Left ventricle myocardium inferior (tissue), 1 donor: ENCODE results near the gene LRIG1. TPM values are rescaled to one million over a fixed set of nuclear protein-coding genes. Genes with fewer than 3 reads are reported as not detected.

Source experiments
- DNase-seq: peaks from one replicate; pipeline ENCODE4 v3.0.0-alpha.2; 2020
- H3K27ac ChIP-seq: fragments of 200-600 bp; replicated peaks from 2 replicates; pipeline ENCODE4 v1.8.0; 2021
- H3K27me3 ChIP-seq: fragments of 200-600 bp; 2 replicates; pipeline ENCODE4 v1.8.0; 2021; ENCODE audit warnings: low read depth
- H3K36me3 ChIP-seq: fragments of 200-600 bp; 2 replicates; pipeline ENCODE4 v1.8.0; 2021
- H3K4me1 ChIP-seq: fragments of 200-600 bp; 2 replicates; pipeline ENCODE4 v1.8.0; 2021
- H3K4me3 ChIP-seq: fragments of 200-600 bp; 2 replicates; pipeline ENCODE4 v1.8.0; 2021; ENCODE audit warnings: mild to moderate bottlenecking, moderate library complexity
- H3K9me3 ChIP-seq: fragments of 200-600 bp; replicated peaks from 2 replicates; pipeline ENCODE4 v1.8.0; 2021
- CTCF ChIP-seq: fragments of 200-600 bp; IDR thresholded peaks from 2 replicates; pipeline ENCODE4 v1.8.0; 2021; ENCODE audit warnings: antibody characterized with exemption, mild to moderate bottlenecking, borderline replicate concordance
- intact Hi-C: fragments of 100-400 bp; cut with micrococcal nuclease; formaldehyde crosslinking; loops from one replicate; pipeline ENCODE4 v1.11.0; 2022
- total RNA-seq: library from RNA; stranded (reverse); fragmentation: NEBNext Ultra II Directional; extraction: Animal tissue kit (Norgen Biotek cat#: 25700); gene quantifications from one replicate; pipeline ENCODE4 v1.2.1, GENCODE V29; 2021
- donor health status: DM: no; HTN: yes; CAD: no; lungs with severe emphysema.

LRIG1 gene
- total RNA-seq, 1 donor from 2014 or later = 137 TPM

- Histone ChIP-seq H3K9me3 (no peaks in the 10 kb centered on the region), H3K27ac (peak overlapping the region; percentile 75), H3K4me3 (no peak overlapping the region), H3K27me3 (no peaks in the 10 kb centered on the region), H3K4me1 (peaks cover 71% of the 10 kb centered on the region), H3K36me3 (peaks cover 51% of the 10 kb centered on the region)
- TF ChIP-seq CTCF = no peak
- intact Hi-C loops = loop anchor here (5.0 kb wide), 1 partner anchor 412 kb away; no protein-coding TSS in a partner anchor
- DNase-seq = no peak
Measured at GRCh38 chr3:66404903-66405700, 95.7 kb downstream of the LRIG1 start.

- no peak for DNase-seq
- intact Hi-C loops = no loop called here
- H3K27ac ChIP-seq = no peak overlapping the region
- peaks cover 62% of the 10 kb centered on the region for H3K4me1 ChIP-seq
- no peaks in the 10 kb centered on the region for H3K27me3 ChIP-seq
- H3K36me3 ChIP-seq = peaks cover 48% of the 10 kb centered on the region
- H3K4me3 ChIP-seq = no peak overlapping the region
- H3K9me3 ChIP-seq = no peaks in the 10 kb centered on the region
- TF ChIP-seq CTCF = no peak
Measured at GRCh38 chr3:66404197-66404596, 96.6 kb downstream of the LRIG1 start.

- no peak for DNase-seq
- no peaks in the 10 kb centered on the region for H3K27me3 ChIP-seq
- intact Hi-C loops = no loop called here
- no peaks in the 10 kb centered on the region for H3K9me3 ChIP-seq
- peaks cover 60% of the 10 kb centered on the region for H3K4me1 ChIP-seq
- TF ChIP-seq CTCF = no peak
- H3K27ac ChIP-seq = no peak overlapping the region
- peaks cover 56% of the 10 kb centered on the region for H3K36me3 ChIP-seq
- no peak overlapping the region for H3K4me3 ChIP-seq
Measured at GRCh38 chr3:66403323-66403990, 97.4 kb downstream of the LRIG1 start.

GRCh38 chr3:66402596-66403290 is 98.1 kb downstream of the LRIG1 start:
- H3K27ac ChIP-seq = peak overlapping the region; percentile 31
- no peaks in the 10 kb centered on the region for H3K27me3 ChIP-seq
- H3K36me3 ChIP-seq = peaks cover 58% of the 10 kb centered on the region
- intact Hi-C loops = no loop called here
- no peak for DNase-seq
- no peak overlapping the region for H3K4me3 ChIP-seq
- TF ChIP-seq CTCF = no peak
- H3K4me1 ChIP-seq = peaks cover 60% of the 10 kb centered on the region
- no peaks in the 10 kb centered on the region for H3K9me3 ChIP-seq

GRCh38 chr3:66401675-66402491 is 98.9 kb downstream of the LRIG1 start:
- intact Hi-C loops = no loop called here
- Histone ChIP-seq H3K4me3 (no peak overlapping the region), H3K36me3 (peaks cover 63% of the 10 kb centered on the region), H3K27ac (peak overlapping the region; percentile 31), H3K27me3 (no peaks in the 10 kb centered on the region), H3K4me1 (peaks cover 56% of the 10 kb centered on the region), H3K9me3 (no peaks in the 10 kb centered on the region)
- no peak for TF ChIP-seq CTCF
- no peak for DNase-seq
